ENCODE measurements around the gene CHST12. TPM values are rescaled to one million over a fixed set of nuclear protein-coding genes. Genes with fewer than 3 reads are reported as not detected.

Gene CHST12
- total RNA-seq, 1 experiment from 2014 or later, result 18.3 TPM

DNA sequence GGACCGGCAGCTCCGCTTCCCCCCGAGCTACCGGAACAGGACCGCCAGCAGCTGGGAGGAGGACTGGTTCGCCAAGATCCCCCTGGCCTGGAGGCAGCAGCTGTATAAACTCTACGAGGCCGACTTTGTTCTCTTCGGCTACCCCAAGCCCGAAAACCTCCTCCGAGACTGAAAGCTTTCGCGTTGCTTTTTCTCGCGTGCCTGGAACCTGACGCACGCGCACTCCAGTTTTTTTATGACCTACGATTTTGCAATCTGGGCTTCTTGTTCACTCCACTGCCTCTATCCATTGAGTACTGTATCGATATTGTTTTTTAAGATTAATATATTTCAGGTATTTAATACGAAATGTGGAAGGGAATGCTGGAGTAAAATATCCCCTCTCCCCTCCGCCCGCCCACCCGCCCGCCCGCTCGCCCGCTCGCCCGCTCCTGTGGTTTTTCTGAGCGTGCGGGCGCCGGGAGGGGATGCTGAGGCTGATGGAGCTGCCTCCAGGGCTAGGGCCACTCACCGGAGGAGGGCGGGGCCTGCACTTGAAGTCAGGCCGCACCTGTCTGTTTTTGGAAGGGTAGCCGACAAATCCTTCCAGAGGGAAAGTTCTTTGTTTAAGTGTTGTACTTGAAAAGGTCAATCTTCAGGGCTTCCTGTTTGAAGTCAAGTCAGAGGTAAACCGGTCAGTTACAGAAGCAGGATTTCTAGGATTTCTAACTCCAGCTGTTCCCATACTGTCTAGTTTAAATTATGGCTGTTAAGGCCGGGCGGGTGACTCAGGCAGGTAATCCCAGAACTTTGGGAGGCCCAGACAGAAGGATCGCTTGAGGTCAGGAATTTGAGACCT is 30.5 kb downstream of the CHST12 start:
- no peaks in the 10 kb centered on the region for H3K27me3 Mint-ChIP-seq (ENCODE audit: low read depth)
- H3K9me3 Mint-ChIP-seq, result peaks cover 14% of the 10 kb centered on the region
- H3K4me3 Mint-ChIP-seq, result no peak overlapping the region
- no peak overlapping the region for H3K27ac Mint-ChIP-seq
- DNase-seq (ENCODE audit: low spot score) (no peak), ATAC-seq (no peak)
- H3K4me1 Mint-ChIP-seq, result no peaks in the 10 kb centered on the region
- no peak for TF ChIP-seq CDX4 (CRISPR knock-in tag; IDR thresholded peaks at IDR 0.05; ENCODE audit: borderline replicate concordance)
- TF ChIP-seq FOXJ3 (CRISPR knock-in tag; IDR thresholded peaks at IDR 0.05; ENCODE audit: borderline replicate concordance), result no peak
- TF ChIP-seq, protein P1, sequence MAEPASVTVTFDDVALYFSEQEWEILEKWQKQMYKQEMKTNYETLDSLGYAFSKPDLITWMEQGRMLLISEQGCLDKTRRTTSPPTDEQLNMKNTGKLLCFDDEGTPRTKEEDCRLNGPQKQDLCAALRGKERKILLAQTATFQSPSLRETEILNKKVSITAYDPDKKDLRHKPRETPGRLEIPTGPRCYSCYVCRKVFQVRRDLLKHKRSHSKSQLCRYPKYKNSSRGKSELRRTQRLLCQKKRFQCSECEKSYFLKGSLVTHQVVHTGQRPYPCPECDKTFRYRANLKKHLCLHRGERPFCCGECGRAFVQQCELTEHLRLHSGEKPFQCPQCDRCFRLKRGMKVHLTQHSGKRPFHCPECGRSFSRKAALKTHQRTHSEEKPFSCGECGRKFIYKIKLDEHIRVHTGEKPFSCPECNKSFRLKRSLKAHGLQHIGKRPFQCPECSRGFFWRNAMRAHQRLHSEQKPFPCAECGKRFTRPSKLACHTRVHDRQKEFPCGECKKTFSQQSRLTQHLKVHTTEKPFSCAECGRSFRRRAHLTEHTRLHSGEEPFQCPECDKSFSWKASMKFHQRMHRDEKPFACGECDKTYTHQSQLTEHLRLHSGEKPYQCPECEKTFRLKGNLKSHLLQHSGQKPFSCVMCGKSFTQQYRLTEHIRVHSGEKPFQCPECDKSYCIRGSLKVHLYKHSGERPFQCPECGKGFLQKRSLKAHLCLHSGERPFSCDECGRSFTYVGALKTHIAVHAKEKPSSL (CRISPR knock-in tag; conservative IDR thresholded peaks at IDR 0.05), result no peak
- TF ChIP-seq CTCF (IDR thresholded peaks at IDR 0.05), result no peak
- TF ChIP-seq ZNF232 (CRISPR knock-in tag; IDR thresholded peaks at IDR 0.05), result no peak
- no peak for TF ChIP-seq SMAD3 (CRISPR knock-in tag; IDR thresholded peaks at IDR 0.05; ENCODE audit: borderline replicate concordance)
- TF ChIP-seq ZNF671 (CRISPR knock-in tag; IDR thresholded peaks at IDR 0.05), result no peak
- no peak for TF ChIP-seq NFATC4 (CRISPR knock-in tag; IDR thresholded peaks at IDR 0.05)
- no peak for TF ChIP-seq NR3C1 (CRISPR knock-in tag; conservative IDR thresholded peaks at IDR 0.05; ENCODE audit: low read depth)
- TF ChIP-seq, protein P2, sequence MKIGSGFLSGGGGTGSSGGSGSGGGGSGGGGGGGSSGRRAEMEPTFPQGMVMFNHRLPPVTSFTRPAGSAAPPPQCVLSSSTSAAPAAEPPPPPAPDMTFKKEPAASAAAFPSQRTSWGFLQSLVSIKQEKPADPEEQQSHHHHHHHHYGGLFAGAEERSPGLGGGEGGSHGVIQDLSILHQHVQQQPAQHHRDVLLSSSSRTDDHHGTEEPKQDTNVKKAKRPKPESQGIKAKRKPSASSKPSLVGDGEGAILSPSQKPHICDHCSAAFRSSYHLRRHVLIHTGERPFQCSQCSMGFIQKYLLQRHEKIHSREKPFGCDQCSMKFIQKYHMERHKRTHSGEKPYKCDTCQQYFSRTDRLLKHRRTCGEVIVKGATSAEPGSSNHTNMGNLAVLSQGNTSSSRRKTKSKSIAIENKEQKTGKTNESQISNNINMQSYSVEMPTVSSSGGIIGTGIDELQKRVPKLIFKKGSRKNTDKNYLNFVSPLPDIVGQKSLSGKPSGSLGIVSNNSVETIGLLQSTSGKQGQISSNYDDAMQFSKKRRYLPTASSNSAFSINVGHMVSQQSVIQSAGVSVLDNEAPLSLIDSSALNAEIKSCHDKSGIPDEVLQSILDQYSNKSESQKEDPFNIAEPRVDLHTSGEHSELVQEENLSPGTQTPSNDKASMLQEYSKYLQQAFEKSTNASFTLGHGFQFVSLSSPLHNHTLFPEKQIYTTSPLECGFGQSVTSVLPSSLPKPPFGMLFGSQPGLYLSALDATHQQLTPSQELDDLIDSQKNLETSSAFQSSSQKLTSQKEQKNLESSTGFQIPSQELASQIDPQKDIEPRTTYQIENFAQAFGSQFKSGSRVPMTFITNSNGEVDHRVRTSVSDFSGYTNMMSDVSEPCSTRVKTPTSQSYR (CRISPR knock-in tag; IDR thresholded peaks at IDR 0.05), result no peak
- TF ChIP-seq, protein P3, sequence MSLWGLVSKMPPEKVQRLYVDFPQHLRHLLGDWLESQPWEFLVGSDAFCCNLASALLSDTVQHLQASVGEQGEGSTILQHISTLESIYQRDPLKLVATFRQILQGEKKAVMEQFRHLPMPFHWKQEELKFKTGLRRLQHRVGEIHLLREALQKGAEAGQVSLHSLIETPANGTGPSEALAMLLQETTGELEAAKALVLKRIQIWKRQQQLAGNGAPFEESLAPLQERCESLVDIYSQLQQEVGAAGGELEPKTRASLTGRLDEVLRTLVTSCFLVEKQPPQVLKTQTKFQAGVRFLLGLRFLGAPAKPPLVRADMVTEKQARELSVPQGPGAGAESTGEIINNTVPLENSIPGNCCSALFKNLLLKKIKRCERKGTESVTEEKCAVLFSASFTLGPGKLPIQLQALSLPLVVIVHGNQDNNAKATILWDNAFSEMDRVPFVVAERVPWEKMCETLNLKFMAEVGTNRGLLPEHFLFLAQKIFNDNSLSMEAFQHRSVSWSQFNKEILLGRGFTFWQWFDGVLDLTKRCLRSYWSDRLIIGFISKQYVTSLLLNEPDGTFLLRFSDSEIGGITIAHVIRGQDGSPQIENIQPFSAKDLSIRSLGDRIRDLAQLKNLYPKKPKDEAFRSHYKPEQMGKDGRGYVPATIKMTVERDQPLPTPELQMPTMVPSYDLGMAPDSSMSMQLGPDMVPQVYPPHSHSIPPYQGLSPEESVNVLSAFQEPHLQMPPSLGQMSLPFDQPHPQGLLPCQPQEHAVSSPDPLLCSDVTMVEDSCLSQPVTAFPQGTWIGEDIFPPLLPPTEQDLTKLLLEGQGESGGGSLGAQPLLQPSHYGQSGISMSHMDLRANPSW (CRISPR knock-in tag; conservative IDR thresholded peaks at IDR 0.05; ENCODE audit: low read depth), result no peak
- no peak for TF ChIP-seq PRDM15 (CRISPR knock-in tag; IDR thresholded peaks at IDR 0.05)
- no peak for TF ChIP-seq ARID4B (CRISPR knock-in tag; IDR thresholded peaks at IDR 0.05; ENCODE audit: borderline replicate concordance)
- no peak for TF ChIP-seq CBFB (CRISPR knock-in tag; IDR thresholded peaks at IDR 0.05; ENCODE audit: low read depth)
- TF ChIP-seq IRF2 (CRISPR knock-in tag; IDR thresholded peaks at IDR 0.05; ENCODE audit: borderline replicate concordance, low read depth), result no peak
- peaks cover 12% of the 10 kb centered on the region for H3K36me3 Mint-ChIP-seq
- ChIA-PET CTCF (interaction anchor here (0.6 to 1.8 kb wide), 3 partner anchors 18 to 188 kb away, joined by 4 to 5 read pairs (median 4); no protein-coding TSS in a partner anchor), POLR2A (no interaction called here)

Measured in WTC11 (cell line).